K562 (cell line): ENCODE data around the gene GLIPR2. TPM values are rescaled to one million over a fixed set of nuclear protein-coding genes. Genes with fewer than 3 reads are reported as not detected.

Experiments used
- ATAC-seq: fragments of 200-7000 bp; cut with Tn5 transposase; 3 replicates; pipeline ENCODE4 v1.9.1; 2020; ENCODE audit warnings: moderate library complexity
- BruUV-seq: library from RNA; stranded (reverse); fragments of 400-500 nt; replicated peaks from 2 replicates; lab custom pipeline; 2021; lab: Mats Ljungman, UMichigan
- CTCF ChIA-PET: fragments of 300-600 bp; formaldehyde crosslinking; extraction: SDS; loops from one replicate; lab custom pipeline; 2021; ENCODE audit warnings: low intra/inter-chr PET ratio; lab: Yijun Ruan, JAX
- POLR2A ChIA-PET: fragments of 300-600, 350-650 bp; sonication (Branson Sonifier 250); formaldehyde crosslinking; extraction: SDS; loops from one replicate; lab custom pipeline; 2021; ENCODE audit warnings: antibody characterized with exemption, inconsistent platforms; lab: Yijun Ruan, JAX
- DNase-seq, 4 experiments: peaks; one replicate each; pipeline versions ENCODE4 v3.0.0 to v3.0.0-alpha.2; 2011 to 2018; ENCODE audit warnings: low spot score in 3 of 4, mixed read lengths in 3 of 4; ENCODE audit errors: extremely low read depth in 1 of 4
- FAIRE-seq: peaks from 2 replicates; lab custom pipeline; 2011; peaks lifted over from hg19 to GRCh38; lab: Jason Lieb, UNC
- H2AFZ ChIP-seq: 2 replicates; pipeline ENCODE4 v1.6.0; 2011; ENCODE audit warnings: low read depth, low read length, control low read depth, inconsistent platforms
- H3K27ac ChIP-seq: fragments of 200-600 bp; 3 replicates; pipeline ENCODE4 v1.8.0; 2011; ENCODE audit warnings: low read depth, mild to moderate bottlenecking, control low read depth, inconsistent platforms, low read length, moderate library complexity, mixed read lengths; ENCODE audit errors: extremely low read depth
- H3K27me3 ChIP-seq, 2 experiments: fragments of 300-600 bp in 1 of 2; 2 replicates in 1 of 2; 3 replicates in 1 of 2; pipeline versions ENCODE4 v1.6.0 to v1.8.0; 2011; ENCODE audit warnings: inconsistent platforms in 2 of 2, low read length in 2 of 2, mild to moderate bottlenecking in 1 of 2, mixed read lengths in 1 of 2, moderate library complexity in 1 of 2; ENCODE audit not compliant: control insufficient read depth in 2 of 2, insufficient read depth in 2 of 2
- H3K36me3 ChIP-seq: fragments of 300-600 bp; 3 replicates; pipeline ENCODE4 v1.8.0; 2011; ENCODE audit warnings: mild to moderate bottlenecking, low read length, inconsistent platforms; ENCODE audit not compliant: control insufficient read depth, insufficient read depth
- H3K4me1 ChIP-seq, 2 experiments: fragments of 200-600 bp in 1 of 2; replicated peaks in 1 of 2; 2 replicates in 1 of 2; 3 replicates in 1 of 2; pipeline versions ENCODE4 v1.5.1 to v1.8.0; 2011; ENCODE audit warnings: inconsistent platforms in 2 of 2, low read length in 2 of 2, mild to moderate bottlenecking in 1 of 2, mixed read lengths in 1 of 2, moderate library complexity in 1 of 2; ENCODE audit not compliant: control insufficient read depth in 2 of 2, insufficient read depth in 2 of 2
- H3K4me2 ChIP-seq: 2 replicates; pipeline ENCODE4 v1.6.1; 2011; ENCODE audit warnings: low read length, control low read depth, inconsistent platforms, mixed read lengths; ENCODE audit not compliant: insufficient read depth
- H3K4me3 ChIP-seq: fragments of 200-600 bp; sonication (generic), shearing (Covaris generic); 2 replicates; pipeline ENCODE4 v1.5.1; 2016; ENCODE audit warnings: control low read depth, inconsistent platforms
- H3K79me2 ChIP-seq: fragments of 200-600 bp; 3 replicates; pipeline ENCODE4 v1.8.0; 2011; ENCODE audit warnings: low read length, inconsistent platforms; ENCODE audit not compliant: control insufficient read depth, insufficient read depth
- H3K9ac ChIP-seq, 2 experiments: 2 replicates each; pipeline versions ENCODE4 v1.6.0 to v1.6.1; 2011; ENCODE audit warnings: low read depth in 2 of 2, low read length in 2 of 2, control low read depth in 1 of 2, inconsistent platforms in 1 of 2, mild to moderate bottlenecking in 1 of 2, mixed read lengths in 1 of 2; ENCODE audit not compliant: insufficient read depth in 1 of 2
- H3K9me1 ChIP-seq: one replicate; pipeline ENCODE4 v1.6.0; 2011; ENCODE audit warnings: inconsistent platforms, mild to moderate bottlenecking, low read length, moderate library complexity; ENCODE audit not compliant: control insufficient read depth, insufficient read depth
- H3K9me3 ChIP-seq: replicated peaks from 2 replicates; pipeline ENCODE4 v1.5.1; 2011; ENCODE audit warnings: low read depth, low read length, inconsistent platforms; ENCODE audit not compliant: control insufficient read depth, insufficient read depth
- H4K20me1 ChIP-seq: replicated peaks from 2 replicates; pipeline ENCODE4 v1.6.1; 2011; ENCODE audit warnings: low read length, inconsistent platforms, mixed read lengths; ENCODE audit not compliant: control insufficient read depth, insufficient read depth
- BHLHE40 ChIP-seq: IDR thresholded peaks from 2 replicates; pipeline ENCODE4 v1.6.1; 2011; ENCODE audit warnings: low read length, improper control_type of control experiment
- GTF2F1 ChIP-seq: IDR thresholded peaks from 2 replicates; pipeline ENCODE4 v1.6.1; 2011; ENCODE audit warnings: low read depth, low read length, improper control_type of control experiment
- HMG20A ChIP-seq: fragments of 450-650 bp; formaldehyde crosslinking; conservative IDR thresholded peaks from 2 replicates; pipeline ENCODE4 v1.4.0; 2020; ENCODE audit warnings: mild to moderate bottlenecking, mixed read lengths
- MAFK ChIP-seq: IDR thresholded peaks from 2 replicates; pipeline ENCODE4 v1.6.1; 2011; ENCODE audit warnings: low read length, improper control_type of control experiment
- MTF1 ChIP-seq: fragments of 250-450 bp; sonication (Bioruptor Pico); IDR thresholded peaks from 2 replicates; pipeline ENCODE4 v1.9.0; 2021; ENCODE audit warnings: moderate library complexity, mild to moderate bottlenecking, inconsistent platforms, borderline replicate concordance
- POLR3G ChIP-seq: IDR thresholded peaks from 2 replicates; pipeline ENCODE4 v1.6.1; 2011; ENCODE audit not compliant: insufficient read length, insufficient replicate concordance; ENCODE audit errors: extremely low read depth
- PRPF4 ChIP-seq: fragments of 200-400 bp; formaldehyde crosslinking; IDR thresholded peaks from one replicate; pipeline ENCODE4 v1.6.1; 2017; ENCODE audit warnings: low read length, low read depth, mild to moderate bottlenecking; ENCODE audit not compliant: insufficient read depth, poor library complexity, severe bottlenecking
- SMAD4 ChIP-seq: fragments of 250-450 bp; sonication (Bioruptor Pico); conservative IDR thresholded peaks from 2 replicates; pipeline ENCODE4 v1.8.0; 2021; ENCODE audit warnings: inconsistent platforms, mild to moderate bottlenecking, moderate library complexity
- THAP7 ChIP-seq: fragments of 250-450 bp; sonication (Bioruptor Pico); IDR thresholded peaks from 2 replicates; pipeline ENCODE4 v1.5.0; 2021
- ZNF282 ChIP-seq: sonication (generic); formaldehyde crosslinking; IDR thresholded peaks from 2 replicates; pipeline ENCODE4 v1.8.1; 2023; ENCODE audit warnings: missing genetic modification reagents
- WGBS: fragments of 100-300 bp; shearing (Covaris generic); methylation state at CpG from one replicate; pipeline ENCODE4 v1.1.6; 2016; ENCODE audit warnings: low coverage, mixed read lengths; ENCODE audit not compliant: insufficient coverage; ENCODE audit errors: missing lambda C conversion rate; 5-methylcytosine and 5-hydroxymethylcytosine counted together
- in situ Hi-C: fragments of 300-500 bp; cut with MboI; formaldehyde crosslinking; loops from 4 replicates; pipeline ENCODE4 v1.15.0; 2018; ENCODE audit warnings: inconsistent platforms, mixed read lengths
- intact Hi-C: fragments of 100-400 bp; cut with micrococcal nuclease; formaldehyde crosslinking; loops from 2 replicates; pipeline ENCODE4 v1.14.2; 2022
- polyA plus RNA-seq, 8 experiments: library from polyadenylated mRNA; depleted of rRNA in 4 of 8; stranded (reverse) in 5 of 8; unstranded in 3 of 8; fragments of >200 nt; fragmentation: Nextera tagmentation in 2 of 8; fragmentation: Illumina TruSeq in 1 of 8; extraction: Ambion mirVana in 2 of 8; extraction: Trizol in 1 of 8; gene quantifications; 2 replicates each; pipeline versions ENCODE4 v1.2.1 to v1.2.3, GENCODE V29; 2011 to 2014; ENCODE audit warnings: inconsistent platforms in 1 of 8, missing spikeins in 1 of 8
- total RNA-seq, 7 experiments: library from RNA; depleted of rRNA in 6 of 7; stranded (reverse); fragments of >200 nt in 6 of 7; fragmentation: Illumina TruSeq in 2 of 7; extraction: Trizol in 2 of 7; gene quantifications; 2 replicates each; pipeline versions ENCODE4 v1.2.1 to v1.2.3, GENCODE V29; 2011 to 2021; ENCODE audit warnings: low replicate concordance in 1 of 7

GLIPR2 gene
- total and polyA plus RNA-seq, 9 of the 15 experiments (the other 6 are each of a cell fraction or from before 2014, with no cell fraction given) = 1.4 to 8.8 (median 2.9) TPM

GRCh38 chr9:36173861-36174260 is 37.3 kb downstream of the GLIPR2 start (continued):
- TF ChIP-seq HMG20A (CRISPR knock-in tag) = no peak

- no peak overlapping the region for H2AFZ ChIP-seq
- no peaks in the 10 kb centered on the region; a peak in 2 of 5 replicates for H3K4me1 ChIP-seq
- H3K27me3 ChIP-seq = peaks cover 0 to 15% of the 10 kb centered on the region in 2 experiments; a peak in 2 of 5 replicates
- TF ChIP-seq ZNF282 (no peak), POLR3G (no peak), MAFK (no peak)
- no peak overlapping the region for H3K9ac ChIP-seq
- intact Hi-C loops (no loop called here), in situ Hi-C loops (no loop called here)
- no peaks in the 10 kb centered on the region for H3K9me3 ChIP-seq
- H4K20me1 ChIP-seq = no peaks in the 10 kb centered on the region
- no peaks in the 10 kb centered on the region for H3K36me3 ChIP-seq
- H3K4me2 ChIP-seq = no peak overlapping the region
- WGBS = 65% methylated on average over 7 of the region's 7 CpGs
- ChIA-PET POLR2A (interaction anchor here (1.1 to 3.2 kb wide), 2 partner anchors 8 to 16 kb away, joined by 3 to 13 read pairs; partner anchors contain the start of gene CLTA), CTCF (no interaction called here)
- H3K4me3 ChIP-seq = no peak overlapping the region
- BruUV-seq = no TSS peak
- H3K79me2 ChIP-seq = no peaks in the 10 kb centered on the region
- H3K9me1 ChIP-seq = no peaks in the 10 kb centered on the region
- FAIRE-seq (no peak), ATAC-seq (no peak), DNase-seq (no peak)
- no peak overlapping the region for H3K27ac ChIP-seq
Observed at GRCh38 chr9:36174271-36174670, 37.7 kb downstream of the GLIPR2 start.

- intact Hi-C loops = no loop called here
- H4K20me1 ChIP-seq = no peaks in the 10 kb centered on the region
- no peak overlapping the region for H3K27ac ChIP-seq
- ChIA-PET CTCF (no interaction called here), POLR2A (interaction anchor here (1.1 to 3.2 kb wide), 2 partner anchors 9 to 16 kb away, joined by 3 to 13 read pairs; partner anchors contain the start of gene CLTA)
- no peaks in the 10 kb centered on the region for H3K79me2 ChIP-seq
- no peaks in the 10 kb centered on the region for H3K9me1 ChIP-seq
- 17% methylated on average over 2 of the region's 3 CpGs for WGBS
- no peak overlapping the region for H3K4me3 ChIP-seq
- no peak; the same call in 2 of the 3 replicates for ATAC-seq
- H3K4me1 ChIP-seq = no peaks in the 10 kb centered on the region; a peak in 1 of 5 replicates
- in situ Hi-C loops = no loop called here
- no peak overlapping the region for H3K4me2 ChIP-seq
- no peaks in the 10 kb centered on the region for H3K36me3 ChIP-seq
- H3K27me3 ChIP-seq = peaks cover 0 to 15% of the 10 kb centered on the region in 2 experiments; a peak in 2 of 5 replicates
- no peak overlapping the region for H2AFZ ChIP-seq
- H3K9ac ChIP-seq = no peak overlapping the region
- DNase-seq = no peak
- FAIRE-seq = no peak
- no peaks in the 10 kb centered on the region for H3K9me3 ChIP-seq
- no TSS peak for BruUV-seq
- TF ChIP-seq THAP7 (no peak), PRPF4 (no peak), SMAD4 (CRISPR knock-in tag) (no peak), BHLHE40 (no peak), MTF1 (CRISPR knock-in tag) (no peak), GTF2F1 (no peak)
Observed at GRCh38 chr9:36174731-36175130, 38.2 kb downstream of the GLIPR2 start.
